Measurements from ENCODE around the gene SCAF1.
"Not testable (repeated sequence)": the region's sequence is repeated elsewhere in the genome, so short reads cannot be mapped to it uniquely, and the experiment has no call there.

The SCAF1 gene

GRCh38 chr19:49616532-49616931 lies 25.5 kb upstream of the SCAF1 start:
- no peak for DNase-seq (ENCODE audit: low read depth)

- no peak for DNase-seq (ENCODE audit: low read depth)
Measured at GRCh38 chr19:49616945-49617344, 25.1 kb upstream of the SCAF1 start.

GRCh38 chr19:49617860-49618259 lies 24.1 kb upstream of the SCAF1 start:
- not testable (repeated sequence) for DNase-seq (ENCODE audit: low read depth)

GRCh38 chr19:49624967-49625910 lies 16.8 kb upstream of the SCAF1 start:
- no peak for DNase-seq (ENCODE audit: low read depth)

GRCh38 chr19:49626226-49626625 lies 15.8 kb upstream of the SCAF1 start:
- no peak for DNase-seq (ENCODE audit: low read depth)

GRCh38 chr19:49629659-49630058 lies 12.3 kb upstream of the SCAF1 start:
- no peak for DNase-seq (ENCODE audit: low read depth)

GRCh38 chr19:49631014-49631588 lies 10.9 kb upstream of the SCAF1 start:
- peak; percentile 45 for DNase-seq (ENCODE audit: low read depth)

- no peak for DNase-seq (ENCODE audit: low read depth)
Measured at GRCh38 chr19:49631610-49632192, 10.3 kb upstream of the SCAF1 start.

- no peak for DNase-seq (ENCODE audit: low read depth)
Measured at GRCh38 chr19:49632576-49632975, 9.4 kb upstream of the SCAF1 start.

- DNase-seq (ENCODE audit: low read depth), result peak; percentile 39
Measured at GRCh38 chr19:49633273-49633672, 8.7 kb upstream of the SCAF1 start.

- DNase-seq (ENCODE audit: low read depth), result no peak
Measured at GRCh38 chr19:49635530-49636232, 6.3 kb upstream of the SCAF1 start.

GRCh38 chr19:49636233-49636932 lies 5.6 kb upstream of the SCAF1 start:
- no peak for DNase-seq (ENCODE audit: low read depth)

GRCh38 chr19:49637821-49638738 lies 3.9 kb upstream of the SCAF1 start:
- DNase-seq (ENCODE audit: low read depth), result peak; percentile 90

- DNase-seq (ENCODE audit: low read depth), result no peak
Measured at GRCh38 chr19:49639401-49640112, 2.5 kb upstream of the SCAF1 start.

- DNase-seq (ENCODE audit: low read depth), result peak; percentile 100
Measured at GRCh38 chr19:49640113-49640898, 1.7 kb upstream of the SCAF1 start, which contains the start of gene RRAS. Gene RRAS (minus strand): TSS chr19:49640143. CDS start chr19:49640098, 45 bp downstream.

- DNase-seq (ENCODE audit: low read depth), result peak; percentile 24
Measured at GRCh38 chr19:49642492-49643035, 555 bp downstream of the SCAF1 start.

GRCh38 chr19:49643466-49643865 lies 1.5 kb downstream of the SCAF1 start:
- DNase-seq (ENCODE audit: low read depth), result no peak

- no peak for DNase-seq (ENCODE audit: low read depth)
Measured at GRCh38 chr19:49645592-49645991, 3.6 kb downstream of the SCAF1 start.

GRCh38 chr19:49645995-49646394 lies 4.0 kb downstream of the SCAF1 start:
- DNase-seq (ENCODE audit: low read depth), result no peak
